ENCODE measurements around the gene SEPTIN6.

SEPTIN6 gene

GRCh38 chrX:119692191-119693039, 553 bp downstream of the SEPTIN6 start:
- DNase-seq (ENCODE audit: low spot score): peak; percentile 43
- in situ Hi-C loops (cut with MboI; ENCODE audit: low sequenced_read_pairs, unreplicated experiment): no loop called here
- peak; percentile 18 for TF ChIP-seq CTCF (IDR thresholded peaks at IDR 0.05; ENCODE audit: borderline replicate concordance, control extremely low read depth, extremely low read depth, insufficient read depth, missing control alignments)

DNA sequence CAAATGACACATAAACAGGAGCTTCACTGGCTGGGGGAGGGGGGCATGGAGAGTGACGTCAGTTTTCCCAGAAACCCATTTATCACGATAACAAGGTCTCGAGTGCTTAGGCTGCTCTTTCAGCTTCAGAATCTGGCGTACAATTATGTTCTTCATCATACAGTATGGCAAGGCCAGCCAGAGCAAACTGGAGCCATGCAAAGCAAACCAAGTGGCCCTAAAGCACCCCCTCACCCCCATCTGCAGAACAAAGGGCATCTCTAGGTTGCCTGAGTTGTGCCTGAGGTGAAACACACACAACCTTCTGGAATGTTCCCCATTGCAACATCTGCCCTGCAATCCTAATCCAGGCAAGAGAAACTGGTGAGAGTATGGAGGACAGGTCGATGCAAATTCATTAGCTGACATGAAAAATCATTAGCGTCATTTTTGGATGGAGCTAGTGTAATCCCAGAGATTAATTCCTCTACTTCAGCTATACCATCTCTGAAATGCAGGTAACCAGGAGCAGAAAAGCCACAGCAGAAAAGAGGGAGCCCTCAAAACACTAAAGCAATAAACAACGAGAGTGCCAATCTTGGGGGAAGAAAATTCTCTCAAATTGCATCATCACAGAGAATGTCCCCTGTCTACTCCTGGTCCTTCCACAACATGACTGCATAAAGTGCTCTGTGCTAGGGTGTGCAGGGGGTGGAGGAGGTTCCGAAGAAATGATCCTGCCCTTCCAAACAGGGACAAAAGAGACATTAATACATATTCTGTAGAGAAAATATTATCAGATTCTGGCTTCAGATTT, 1.8 kb downstream of the SEPTIN6 start:
- in situ Hi-C loops (cut with MboI; ENCODE audit: low sequenced_read_pairs, unreplicated experiment): no loop called here
- no peak for TF ChIP-seq CTCF (IDR thresholded peaks at IDR 0.05; ENCODE audit: borderline replicate concordance, control extremely low read depth, extremely low read depth, insufficient read depth, missing control alignments)
- no peak for DNase-seq (ENCODE audit: low spot score)

DNA sequence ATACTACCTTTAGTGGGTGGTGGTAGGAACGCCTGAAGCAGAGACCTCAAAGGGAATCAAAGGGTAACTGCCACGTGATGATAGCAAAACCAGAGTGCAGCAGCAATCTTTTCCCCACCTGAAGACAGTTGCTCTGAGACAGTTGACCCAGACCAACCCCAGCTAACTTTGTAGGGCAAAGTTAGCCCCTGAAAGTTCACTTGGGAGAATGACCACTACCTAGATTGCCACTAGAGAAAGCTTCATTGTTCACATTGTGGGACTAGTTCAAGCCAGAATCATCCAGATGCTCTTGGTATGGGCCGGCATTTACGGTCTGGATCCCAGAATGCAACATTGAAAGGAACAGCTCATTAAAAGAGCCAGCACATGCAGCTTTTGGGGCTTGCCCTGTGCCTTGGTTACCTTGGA, 4.1 kb downstream of the SEPTIN6 start:
- in situ Hi-C loops (cut with MboI; ENCODE audit: low sequenced_read_pairs, unreplicated experiment): no loop called here
- no peak for DNase-seq (ENCODE audit: low spot score)
- no peak for TF ChIP-seq CTCF (IDR thresholded peaks at IDR 0.05; ENCODE audit: borderline replicate concordance, control extremely low read depth, extremely low read depth, insufficient read depth, missing control alignments)

GRCh38 chrX:119687661-119688413, 5.1 kb downstream of the SEPTIN6 start:
- no peak for TF ChIP-seq CTCF (IDR thresholded peaks at IDR 0.05; ENCODE audit: borderline replicate concordance, control extremely low read depth, extremely low read depth, insufficient read depth, missing control alignments)
- in situ Hi-C loops (cut with MboI; ENCODE audit: low sequenced_read_pairs, unreplicated experiment): no loop called here
- no peak for DNase-seq (ENCODE audit: low spot score)

DNA sequence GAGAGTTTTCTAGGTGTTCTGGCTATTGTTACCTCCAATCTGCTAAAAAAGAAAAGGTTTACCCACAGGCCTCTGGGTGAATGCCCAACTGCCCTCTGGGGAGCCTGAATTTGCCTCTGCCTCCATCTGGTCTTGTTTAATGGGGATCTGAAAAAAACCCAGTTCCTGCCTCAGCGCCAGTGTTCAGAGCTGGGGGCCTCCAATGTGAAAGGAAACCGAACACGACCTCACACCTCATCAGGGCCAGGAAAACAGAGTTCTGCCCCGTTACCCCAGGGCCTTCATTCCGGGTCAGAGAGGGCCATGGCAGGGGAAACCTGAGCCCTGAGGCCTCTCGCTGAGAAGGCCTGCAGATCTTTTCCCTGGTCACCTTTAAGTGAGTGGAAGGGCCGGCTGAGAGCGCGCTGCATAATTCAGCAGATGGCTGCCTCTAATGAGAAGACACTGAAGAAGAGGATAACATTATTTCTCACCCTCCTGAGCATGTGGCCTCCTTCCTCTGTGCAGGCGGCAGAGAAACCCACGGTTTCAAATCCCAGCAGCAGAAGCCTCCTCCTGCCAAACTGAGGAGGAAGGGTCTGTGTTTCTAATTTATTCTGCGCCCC, 6.8 kb downstream of the SEPTIN6 start:
- DNase-seq (ENCODE audit: low spot score): no peak
- no peak for TF ChIP-seq CTCF (IDR thresholded peaks at IDR 0.05; ENCODE audit: borderline replicate concordance, control extremely low read depth, extremely low read depth, insufficient read depth, missing control alignments)
- in situ Hi-C loops (cut with MboI; ENCODE audit: low sequenced_read_pairs, unreplicated experiment): no loop called here
